ENCODE results near the gene KRTAP10-4.
"Not testable (repeated sequence)": the region's sequence is repeated elsewhere in the genome, so short reads cannot be mapped to it uniquely, and the experiment has no call there.

KRTAP10-4 gene

GRCh38 chr21:44599264-44600029 is 25.9 kb downstream of the KRTAP10-4 start:
- no peak for DNase-seq (ENCODE audit: low read depth in 3 of 3)

GRCh38 chr21:44600118-44600978 is 26.8 kb downstream of the KRTAP10-4 start, which contains the start of gene KRTAP10-7:
KRTAP10-7 (plus strand) TSS chr21:44600597; CDS start chr21:44600622, 25 bp downstream.
- not testable (repeated sequence) for DNase-seq (ENCODE audit: low read depth in 3 of 3)

- not testable (repeated sequence) for DNase-seq (ENCODE audit: low read depth in 3 of 3)
These were observed 27.6 kb downstream of the KRTAP10-4 start for GRCh38 chr21:44601091-44601490.

- no peak for DNase-seq (ENCODE audit: low read depth in 3 of 3)
These were observed 28.3 kb downstream of the KRTAP10-4 start for GRCh38 chr21:44601596-44602462.

GRCh38 chr21:44602463-44602850 is 28.9 kb downstream of the KRTAP10-4 start:
- DNase-seq (ENCODE audit: low read depth in 3 of 3): no peak

GRCh38 chr21:44603109-44603875 is 29.8 kb downstream of the KRTAP10-4 start:
- DNase-seq (ENCODE audit: low read depth in 3 of 3): no peak

GRCh38 chr21:44603911-44604310 is 30.4 kb downstream of the KRTAP10-4 start:
- no peak for DNase-seq (ENCODE audit: low read depth in 3 of 3)

- no peak for DNase-seq (ENCODE audit: low read depth in 3 of 3)
These were observed 33.0 kb downstream of the KRTAP10-4 start for GRCh38 chr21:44606495-44606894.

- no peak for DNase-seq (ENCODE audit: low read depth in 3 of 3)
These were observed 35.7 kb downstream of the KRTAP10-4 start for GRCh38 chr21:44609193-44609592.

- DNase-seq (ENCODE audit: low read depth in 3 of 3): not testable (repeated sequence)
These were observed 36.8 kb downstream of the KRTAP10-4 start for GRCh38 chr21:44610157-44610843.

- no peak for DNase-seq (ENCODE audit: low read depth in 3 of 3)
These were observed 38.0 kb downstream of the KRTAP10-4 start for GRCh38 chr21:44611551-44611950.

GRCh38 chr21:44612029-44612486 is 38.5 kb downstream of the KRTAP10-4 start, which contains the start of gene KRTAP10-8:
KRTAP10-8 (plus strand) TSS chr21:44612079; CDS start chr21:44612101, 22 bp downstream.
- DNase-seq (ENCODE audit: low read depth in 3 of 3): no peak

GRCh38 chr21:44612669-44613229 is 39.2 kb downstream of the KRTAP10-4 start:
- DNase-seq (ENCODE audit: low read depth in 3 of 3): no peak

GRCh38 chr21:44613386-44614155 is 40.0 kb downstream of the KRTAP10-4 start:
- no peak for DNase-seq (ENCODE audit: low read depth in 3 of 3)

GRCh38 chr21:44614161-44614631 is 40.7 kb downstream of the KRTAP10-4 start:
- no peak for DNase-seq (ENCODE audit: low read depth in 3 of 3)

- DNase-seq (ENCODE audit: low read depth in 3 of 3): no peak
These were observed 41.4 kb downstream of the KRTAP10-4 start for GRCh38 chr21:44614961-44615391.

GRCh38 chr21:44615466-44615865 is 41.9 kb downstream of the KRTAP10-4 start:
- no peak for DNase-seq (ENCODE audit: low read depth in 3 of 3)

GRCh38 chr21:44615911-44616590 is 42.5 kb downstream of the KRTAP10-4 start:
- no peak for DNase-seq (ENCODE audit: low read depth in 3 of 3)

Data from stimulated activated CD4-positive, alpha-beta T cell treated with anti-CD3 and anti-CD28 coated beads, TNF-alpha, amount 100 ng/mL, for 24 hours (primary cell).